GM21528 (cell line): Measurements from ENCODE around the gene GMPPB.

Experiments used
- ATAC-seq: cut with Tn5 transposase; IDR thresholded peaks from one replicate; pipeline ENCODE4 v1.9.1; 2021; ENCODE audit warnings: mild to moderate bottlenecking, moderate library complexity; ENCODE audit not compliant: unreplicated experiment, low FRiP score

The GMPPB gene

GRCh38 chr3:49732597-49732996 lies 8.8 kb upstream of the GMPPB start:
- no peak for ATAC-seq

GRCh38 chr3:49729966-49730609 lies 6.3 kb upstream of the GMPPB start:
- no peak for ATAC-seq

DNA sequence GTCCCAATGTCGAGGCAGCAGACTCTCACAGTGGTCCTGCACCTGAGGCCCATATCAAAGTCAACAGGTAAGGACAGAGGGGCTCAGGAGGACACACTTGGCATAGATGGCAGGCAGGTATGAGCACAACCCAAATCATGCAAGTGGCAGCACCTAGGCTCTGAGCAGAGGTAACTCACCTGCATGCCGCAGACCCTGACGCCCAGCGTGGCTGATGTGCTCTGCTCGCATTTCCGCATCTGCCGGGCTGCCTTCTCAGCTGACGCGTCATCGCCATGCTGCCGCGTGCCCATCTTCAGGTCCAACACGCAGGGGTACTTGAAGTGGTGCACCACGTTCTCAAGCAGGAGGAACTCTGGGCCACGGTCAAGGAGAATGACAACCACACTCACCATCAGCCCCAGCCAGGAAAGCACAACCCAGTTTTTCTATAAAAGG lies 4.2 kb upstream of the GMPPB start:
- no peak for ATAC-seq

DNA sequence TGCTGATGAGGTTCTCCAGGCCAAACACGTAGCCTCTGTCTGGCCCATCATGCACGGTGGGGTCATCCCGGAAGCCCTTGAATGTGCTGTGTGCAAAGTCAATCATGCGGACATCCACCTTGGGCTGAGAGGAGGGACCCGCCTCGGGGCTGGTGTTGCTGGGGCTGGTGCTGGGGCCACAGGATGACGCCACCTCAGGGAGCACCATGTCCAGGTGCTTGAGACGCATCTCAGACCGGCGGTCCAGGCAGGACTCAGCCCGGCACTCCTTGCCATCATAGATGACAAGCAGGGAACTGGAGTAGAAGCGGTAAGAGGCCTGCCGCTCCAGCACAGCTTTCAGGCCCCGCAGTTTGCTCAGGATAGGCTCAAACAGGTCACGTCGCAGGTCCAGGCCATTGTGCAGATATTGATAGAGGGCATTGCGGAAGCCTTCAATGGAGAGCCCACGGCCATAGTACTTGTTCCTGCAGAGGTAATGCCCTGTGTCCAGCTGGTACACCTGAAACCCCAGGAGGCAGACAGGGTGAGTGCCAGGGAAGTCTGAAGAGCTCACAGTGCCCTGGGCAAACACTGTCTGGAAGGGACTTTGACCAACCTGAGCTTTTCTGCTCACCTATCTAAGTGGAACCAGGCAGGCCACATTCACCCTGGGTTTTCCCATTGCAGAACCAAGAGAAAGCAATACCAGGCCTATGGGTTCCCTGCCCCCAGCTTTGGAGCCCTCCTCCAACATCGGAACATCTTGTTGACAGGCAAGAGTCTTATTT lies 3.6 kb upstream of the GMPPB start:
- no peak for ATAC-seq

- no peak for ATAC-seq
Observed at GRCh38 chr3:49725906-49726681, 2.3 kb upstream of the GMPPB start.

- ATAC-seq: no peak
Observed at GRCh38 chr3:49724586-49724985, 835 bp upstream of the GMPPB start.

DNA sequence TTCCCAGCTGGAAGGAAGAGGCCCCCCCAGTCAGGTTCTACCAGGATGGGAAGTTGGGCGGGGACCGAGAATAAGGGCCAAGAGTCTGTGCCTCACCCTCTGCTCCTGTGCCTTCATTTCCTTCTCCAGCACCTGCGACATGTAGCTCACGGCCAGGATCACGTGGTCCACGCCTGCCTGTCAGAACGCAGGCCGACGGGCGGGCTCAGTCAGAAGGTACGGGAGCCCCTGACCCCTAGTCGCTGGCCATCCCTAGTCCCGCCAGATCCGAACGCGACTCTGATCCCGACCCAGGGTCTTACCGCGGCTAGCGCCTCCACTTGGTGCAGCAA lies 489 bp downstream of the GMPPB start:
- ATAC-seq: no peak

GRCh38 chr3:49722896-49723295 lies 855 bp downstream of the GMPPB start:
- no peak for ATAC-seq

GRCh38 chr3:49721896-49722781 lies 1.6 kb downstream of the GMPPB start:
- ATAC-seq: no peak

DNA sequence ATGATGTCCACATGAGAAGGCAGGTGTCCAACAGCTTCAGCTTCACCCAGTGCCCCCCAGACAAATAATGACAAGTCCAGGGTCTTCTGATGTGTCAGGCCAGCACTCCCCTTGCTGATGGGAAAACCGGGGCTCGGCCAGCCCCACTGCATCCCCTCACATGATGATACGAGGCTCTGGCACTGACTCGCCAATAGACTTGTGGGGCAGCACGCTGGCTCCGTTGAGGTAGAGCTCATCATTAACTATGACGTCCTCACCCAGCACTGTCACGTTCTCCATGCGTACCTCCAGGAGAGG lies 2.2 kb downstream of the GMPPB start:
- no peak for ATAC-seq

- no peak for ATAC-seq
Observed at GRCh38 chr3:49720855-49721595, 2.7 kb downstream of the GMPPB start.

DNA sequence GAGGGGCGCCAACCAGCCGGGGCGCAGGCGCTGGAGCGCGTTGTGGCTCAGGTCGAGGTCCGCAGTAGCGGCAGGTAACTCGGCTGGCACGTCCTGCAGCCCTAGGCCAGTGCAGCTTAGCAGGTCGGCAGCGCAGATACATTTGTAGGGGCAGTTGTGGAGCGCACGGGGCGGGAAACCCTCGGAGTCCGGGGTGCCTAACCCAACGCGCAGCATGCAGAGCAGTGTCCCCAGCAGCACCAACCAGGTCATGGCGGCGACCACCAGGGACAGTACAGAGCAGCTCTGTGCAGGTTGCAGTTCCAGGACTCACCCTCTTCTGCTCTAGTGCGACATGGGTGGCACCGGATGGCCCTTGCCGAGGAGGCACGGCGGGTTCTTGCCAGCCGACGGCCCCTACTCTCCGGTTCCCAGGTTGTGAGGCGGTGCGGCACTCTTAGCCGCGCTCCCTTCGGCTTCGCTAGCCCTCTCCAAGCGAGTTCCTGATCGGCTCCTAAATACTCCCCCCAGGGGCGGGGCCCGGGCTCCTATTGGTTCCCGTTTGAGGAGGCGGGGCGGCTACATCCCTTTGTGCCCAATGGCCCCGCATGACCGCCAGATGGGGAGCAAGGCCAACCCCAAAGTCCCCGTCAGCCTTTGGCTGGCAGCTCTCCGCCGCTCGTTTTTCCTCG lies 4.4 kb downstream of the GMPPB start, which contains the start of gene AMIGO3:
Gene AMIGO3, minus strand, starts transcription at position 471 of the 671 bp plus-strand sequence. Its CDS starts 219 bp downstream, at position 252.
- ATAC-seq: peak; percentile 46

GRCh38 chr3:49718858-49719213 lies 4.9 kb downstream of the GMPPB start:
- ATAC-seq: no peak

- ATAC-seq: no peak
Observed at GRCh38 chr3:49717959-49718857, 5.5 kb downstream of the GMPPB start.

DNA sequence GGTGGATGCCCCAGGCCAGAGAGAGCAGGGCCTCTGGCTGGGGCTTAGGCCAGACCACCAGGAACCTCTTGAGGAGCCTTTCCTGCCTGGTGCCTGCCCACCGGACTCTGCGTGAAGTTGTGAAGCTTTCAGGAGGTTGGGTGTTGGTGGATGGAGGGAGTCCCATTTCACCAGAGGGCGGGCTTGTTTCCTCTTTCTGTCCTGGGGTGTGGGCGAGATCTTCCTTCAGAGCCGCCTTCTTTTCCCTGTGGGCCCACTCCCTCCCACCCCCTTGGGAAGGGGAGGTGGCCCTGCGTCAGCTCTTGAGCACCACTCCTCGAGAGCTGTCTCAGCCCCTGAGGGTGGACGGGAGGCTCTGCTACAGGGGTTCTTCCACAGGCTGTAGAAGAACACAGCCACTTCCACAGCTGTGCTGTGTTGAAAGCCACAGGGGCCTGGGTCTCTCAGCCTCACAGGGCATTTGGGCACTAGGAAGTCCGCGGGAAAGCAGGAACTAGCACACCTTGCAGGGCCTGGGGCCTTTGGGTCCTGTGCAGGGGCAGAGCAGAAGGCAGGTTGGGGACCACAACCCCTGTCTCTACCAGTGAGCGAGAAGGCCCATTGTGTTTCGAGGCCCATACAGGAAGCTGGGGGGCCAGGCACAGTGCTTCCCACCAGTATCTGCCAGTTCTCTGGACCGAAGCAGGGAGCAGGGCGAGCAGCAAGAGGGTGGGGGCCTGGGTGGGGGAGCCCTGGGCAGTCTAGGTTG lies 6.4 kb downstream of the GMPPB start:
- no peak for ATAC-seq

- ATAC-seq: no peak
Observed at GRCh38 chr3:49716691-49717210, 7.0 kb downstream of the GMPPB start.

- ATAC-seq: no peak
Observed at GRCh38 chr3:49716169-49716568, 7.6 kb downstream of the GMPPB start.
